ES-I3 (cell line): ENCODE measurements around the gene PPP4R4.

ENCODE experiments used
- H3K36me3 ChIP-seq: 2 replicates; pipeline ENCODE4 v1.6.1; 2013; ENCODE audit warnings: mild to moderate bottlenecking, low read length, control low read depth, moderate library complexity; ENCODE audit not compliant: insufficient read depth
- H3K4me1 ChIP-seq: 2 replicates; pipeline ENCODE4 v1.6.1; 2013; ENCODE audit warnings: mild to moderate bottlenecking, control low read depth, low read length; ENCODE audit not compliant: insufficient read depth
- H3K9ac ChIP-seq: 2 replicates; pipeline ENCODE4 v1.6.1; 2013; ENCODE audit warnings: low read depth, mild to moderate bottlenecking, low read length, moderate library complexity
- H3K9me3 ChIP-seq: 2 replicates; pipeline ENCODE4 v1.6.1; 2013; ENCODE audit warnings: mild to moderate bottlenecking, low read length, moderate library complexity; ENCODE audit not compliant: control insufficient read depth, insufficient read depth

PPP4R4 gene

DNA sequence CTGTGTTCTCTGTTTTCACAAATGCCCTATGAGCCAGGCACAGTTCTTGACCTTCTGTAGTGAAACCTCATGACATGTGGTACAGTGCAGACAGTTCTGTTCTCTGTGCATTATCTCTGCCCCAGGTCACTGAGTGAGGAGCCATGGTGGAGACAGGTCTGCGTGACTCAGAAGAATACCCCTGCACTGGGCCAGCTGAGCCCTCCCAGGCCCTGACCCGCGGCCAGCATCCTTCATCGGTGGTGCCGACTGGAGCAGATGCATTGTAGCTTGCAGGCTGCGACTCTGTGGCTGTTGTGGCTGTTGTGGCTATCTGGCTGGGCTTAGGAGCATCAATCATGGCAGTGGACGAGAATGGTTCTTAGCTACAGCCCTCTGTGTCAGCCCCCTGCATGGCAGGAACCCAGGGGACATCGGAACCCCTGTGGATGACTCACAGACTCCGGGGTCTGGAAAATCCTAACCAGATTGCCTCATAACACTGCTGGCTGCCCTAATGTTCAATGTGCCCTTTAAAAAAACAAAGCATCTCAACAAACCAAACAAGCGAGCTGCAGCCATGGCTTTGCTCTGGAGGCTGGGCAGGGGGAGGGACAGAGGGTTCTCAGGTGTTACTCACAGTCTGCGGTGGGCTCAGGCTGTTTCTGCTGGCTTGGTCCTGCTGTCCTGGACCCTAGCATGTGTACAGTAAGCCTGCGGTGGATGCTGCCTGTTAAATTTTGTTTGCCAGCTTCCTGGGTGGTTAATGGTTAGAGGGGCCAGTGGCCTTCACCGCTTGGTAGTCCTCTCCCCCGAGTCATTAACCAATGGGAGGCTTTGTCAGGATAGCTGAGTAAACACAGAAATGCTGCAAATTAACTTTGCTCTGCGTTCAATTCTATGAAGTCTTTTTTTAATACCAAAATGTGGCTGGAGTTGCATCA is 148.8 kb downstream of the PPP4R4 start, which contains the start of gene SERPINA6:
TSS of gene SERPINA6 (minus strand) at position 689 of the 923 bp plus-strand sequence. CDS start 8,688 bp downstream, outside the sequence.
- H3K36me3 ChIP-seq = no peaks in the 10 kb centered on the region
- H3K9ac ChIP-seq = no peak within 1 kb of the TSS
- no peaks in the 10 kb centered on the region for H3K9me3 ChIP-seq
- H3K4me1 ChIP-seq = 0 out of 2 replicates have a peak, but pooled peaks cover 4% of the 10 kb centered on the region

DNA sequence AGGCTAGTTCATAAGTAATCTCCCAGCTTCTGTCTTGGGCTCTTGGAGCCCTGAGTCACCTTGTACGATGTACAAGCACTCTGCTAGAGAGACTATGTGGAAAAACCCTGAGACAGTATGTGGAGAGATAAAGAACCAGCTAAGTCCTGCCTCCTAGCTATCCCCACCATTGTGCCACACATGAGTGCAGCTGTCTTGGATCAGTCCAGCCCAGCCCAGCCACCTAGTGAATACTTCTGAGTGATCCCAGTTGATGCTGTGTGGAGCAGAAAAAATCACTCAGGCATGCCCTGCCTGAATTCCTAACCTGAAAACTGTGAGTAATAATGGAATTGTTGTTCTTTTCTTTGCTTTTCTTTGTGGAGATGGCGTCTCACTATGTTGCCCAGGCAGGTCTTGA is 154.1 kb downstream of the PPP4R4 start:
- no peaks in the 10 kb centered on the region for H3K9me3 ChIP-seq
- no peak overlapping the region for H3K9ac ChIP-seq
- H3K36me3 ChIP-seq = no peaks in the 10 kb centered on the region
- H3K4me1 ChIP-seq = no peaks in the 10 kb centered on the region
